H9 (cell line): ENCODE results near the gene NDUFA3. TPM values are rescaled to one million over a fixed set of nuclear protein-coding genes. Genes with fewer than 3 reads are reported as not detected.

Experiments used
- DNase-seq: peaks from one replicate; pipeline ENCODE4 v3.0.0-alpha.2; 2017
- H2AFZ ChIP-seq: one replicate; pipeline ENCODE4 v1.6.1; 2013; ENCODE audit warnings: mild to moderate bottlenecking, low read length, control low read depth, moderate library complexity
- H2AK5ac ChIP-seq: 2 replicates; pipeline ENCODE4 v1.6.1; 2013; ENCODE audit warnings: low read length, control low read depth, mixed read lengths; ENCODE audit not compliant: insufficient read length
- H2BK120ac ChIP-seq: one replicate; pipeline ENCODE4 v1.6.1; 2013; ENCODE audit warnings: low read depth, mild to moderate bottlenecking, low read length, control low read depth, inconsistent platforms; ENCODE audit not compliant: poor library complexity, severe bottlenecking
- H2BK12ac ChIP-seq: 2 replicates; pipeline ENCODE4 v1.6.1; 2013; ENCODE audit warnings: low read length, control low read depth, mixed read lengths, low read depth; ENCODE audit not compliant: insufficient read length
- H2BK15ac ChIP-seq: 2 replicates; pipeline ENCODE4 v1.6.1; 2013; ENCODE audit warnings: low read depth, low read length, control low read depth
- H2BK20ac ChIP-seq: one replicate; pipeline ENCODE4 v1.6.1; 2013; ENCODE audit warnings: low read depth, mild to moderate bottlenecking, low read length, control low read depth, inconsistent platforms; ENCODE audit not compliant: poor library complexity, severe bottlenecking
- H2BK5ac ChIP-seq: 2 replicates; pipeline ENCODE4 v1.6.1; 2013; ENCODE audit warnings: low read length, control low read depth, mixed read lengths; ENCODE audit not compliant: insufficient read length
- H3K14ac ChIP-seq: 2 replicates; pipeline ENCODE4 v1.6.1; 2013; ENCODE audit warnings: low read length, control low read depth; ENCODE audit not compliant: insufficient read depth
- H3K18ac ChIP-seq: 2 replicates; pipeline ENCODE4 v1.6.1; 2013; ENCODE audit warnings: low read depth, mild to moderate bottlenecking, mixed read lengths, low read length, control low read depth; ENCODE audit not compliant: insufficient read length
- H3K23ac ChIP-seq: 2 replicates; pipeline ENCODE4 v1.6.1; 2013; ENCODE audit warnings: low read length, control low read depth, mixed read lengths, low read depth; ENCODE audit not compliant: insufficient read length
- H3K23me2 ChIP-seq: 2 replicates; pipeline ENCODE4 v1.6.1; 2013; ENCODE audit warnings: low read depth, mild to moderate bottlenecking, mixed read lengths, low read length, control low read depth; ENCODE audit not compliant: insufficient read length, poor library complexity, severe bottlenecking
- H3K27ac ChIP-seq: 2 replicates; pipeline ENCODE4 v1.5.1; 2013; ENCODE audit warnings: low read length, control low read depth, mixed read lengths, low read depth; ENCODE audit not compliant: insufficient read length
- H3K27me3 ChIP-seq: 2 replicates; pipeline ENCODE4 v1.6.1; 2013; ENCODE audit warnings: low read length, control low read depth, inconsistent platforms; ENCODE audit not compliant: insufficient read depth
- H3K4ac ChIP-seq: 2 replicates; pipeline ENCODE4 v1.6.1; 2013; ENCODE audit warnings: low read depth, mild to moderate bottlenecking, control low read depth, inconsistent platforms, low read length, moderate library complexity
- H3K4me1 ChIP-seq: 2 replicates; pipeline ENCODE4 v1.6.1; 2013; ENCODE audit warnings: low read length, control low read depth, inconsistent platforms; ENCODE audit not compliant: insufficient read depth
- H3K4me2 ChIP-seq: 2 replicates; pipeline ENCODE4 v1.6.1; 2013; ENCODE audit warnings: low read length, control low read depth, mixed read lengths; ENCODE audit not compliant: insufficient read length, insufficient read depth
- H3K56ac ChIP-seq: 2 replicates; pipeline ENCODE4 v1.6.1; 2013; ENCODE audit warnings: low read depth, mild to moderate bottlenecking, mixed read lengths, low read length, control low read depth; ENCODE audit not compliant: insufficient read length
- H3K79me1 ChIP-seq: 2 replicates; pipeline ENCODE4 v1.6.1; 2013; ENCODE audit warnings: low read depth, mild to moderate bottlenecking, moderate library complexity, low read length, control low read depth, inconsistent platforms; ENCODE audit not compliant: insufficient read depth, poor library complexity, severe bottlenecking
- H3K79me2 ChIP-seq: 2 replicates; pipeline ENCODE4 v1.6.1; 2013; ENCODE audit warnings: low read length, control low read depth, inconsistent platforms; ENCODE audit not compliant: insufficient read depth
- H3K9ac ChIP-seq: 2 replicates; pipeline ENCODE4 v1.6.1; 2013; ENCODE audit warnings: low read length, control low read depth, mixed read lengths; ENCODE audit not compliant: insufficient read length; ENCODE audit errors: extremely low read depth
- H3K9me3 ChIP-seq: one replicate; pipeline ENCODE4 v1.6.1; 2013; ENCODE audit warnings: low read depth, low read length, inconsistent platforms; ENCODE audit not compliant: control insufficient read depth
- H3T11ph ChIP-seq: one replicate; pipeline ENCODE4 v1.6.1; 2013; ENCODE audit warnings: mild to moderate bottlenecking, low read length, control low read depth, inconsistent platforms
- H4K20me1 ChIP-seq: one replicate; pipeline ENCODE4 v1.6.1; 2013; ENCODE audit not compliant: control insufficient read depth, insufficient read length, insufficient read depth
- H4K5ac ChIP-seq: 2 replicates; pipeline ENCODE4 v1.6.1; 2013; ENCODE audit warnings: low read depth, mild to moderate bottlenecking, mixed read lengths, low read length, control low read depth; ENCODE audit not compliant: insufficient read length
- H4K8ac ChIP-seq: replicated peaks from 2 replicates; pipeline ENCODE4 v1.6.1; 2013; ENCODE audit warnings: low read length, control low read depth, mixed read lengths, low read depth; ENCODE audit not compliant: insufficient read length
- H4K91ac ChIP-seq: 2 replicates; pipeline ENCODE4 v1.6.1; 2013; ENCODE audit warnings: low read depth, mild to moderate bottlenecking, moderate library complexity, mixed read lengths, low read length, control low read depth; ENCODE audit not compliant: insufficient read length
- H3K27ac Mint-ChIP-seq, 3 experiments: 2 replicates in 2 of 3; 3 replicates in 1 of 3; pipeline ENCODE4 v1.8.0; 2020 to 2021; ENCODE audit warnings: mixed read lengths in 3 of 3, mild to moderate bottlenecking in 1 of 3, moderate library complexity in 1 of 3
- H3K27me3 Mint-ChIP-seq: 2 replicates; pipeline ENCODE4 v1.8.0; 2021; ENCODE audit warnings: low read depth, mild to moderate bottlenecking, moderate library complexity, mixed read lengths
- H3K36me3 Mint-ChIP-seq, 3 experiments: 2 replicates in 2 of 3; 3 replicates in 1 of 3; pipeline ENCODE4 v1.8.0; 2020 to 2021; ENCODE audit warnings: low read depth in 3 of 3, mixed read lengths in 3 of 3; ENCODE audit not compliant: insufficient read depth in 1 of 3
- H3K4me1 Mint-ChIP-seq, 2 experiments: 2 replicates each; pipeline ENCODE4 v1.8.0; 2020; ENCODE audit warnings: mixed read lengths in 2 of 2
- H3K4me3 Mint-ChIP-seq, 2 experiments: 2 replicates in 1 of 2; 3 replicates in 1 of 2; pipeline ENCODE4 v1.8.0; 2020 to 2021; ENCODE audit warnings: mild to moderate bottlenecking in 2 of 2, mixed read lengths in 2 of 2, moderate library complexity in 1 of 2
- H3K9me3 Mint-ChIP-seq, 2 experiments: 2 replicates in 1 of 2; 3 replicates in 1 of 2; pipeline ENCODE4 v1.8.0; 2020; ENCODE audit warnings: mild to moderate bottlenecking in 2 of 2, mixed read lengths in 2 of 2, moderate library complexity in 1 of 2
- whole genome bisulfite sequencing: extraction: QIAGEN DNeasy Blood & Tissue Kit; methylation state at CpG from one replicate; pipeline ENCODE4 v1.1.7; 2013; ENCODE audit warnings: missing lambda C conversion rate, low lambda C conversion rate, mixed read lengths; ENCODE audit not compliant: insufficient read length; ENCODE audit errors: extremely low coverage; 5-methylcytosine and 5-hydroxymethylcytosine counted together
- total RNA-seq: library from RNA; stranded (reverse); gene quantifications from 2 replicates; pipeline ENCODE4 v1.2.1, GENCODE V29; 2021
- TF ChIP-seq, protein P1 (sequence below): fragments of 200-600 bp; sonication (generic); conservative IDR thresholded peaks from 3 replicates; pipeline ENCODE4 v1.8.0; 2021; ENCODE audit warnings: antibody characterized with exemption, mild to moderate bottlenecking

Gene NDUFA3
- total RNA-seq, 1 experiment from 2014 or later = 174 TPM

DNA sequence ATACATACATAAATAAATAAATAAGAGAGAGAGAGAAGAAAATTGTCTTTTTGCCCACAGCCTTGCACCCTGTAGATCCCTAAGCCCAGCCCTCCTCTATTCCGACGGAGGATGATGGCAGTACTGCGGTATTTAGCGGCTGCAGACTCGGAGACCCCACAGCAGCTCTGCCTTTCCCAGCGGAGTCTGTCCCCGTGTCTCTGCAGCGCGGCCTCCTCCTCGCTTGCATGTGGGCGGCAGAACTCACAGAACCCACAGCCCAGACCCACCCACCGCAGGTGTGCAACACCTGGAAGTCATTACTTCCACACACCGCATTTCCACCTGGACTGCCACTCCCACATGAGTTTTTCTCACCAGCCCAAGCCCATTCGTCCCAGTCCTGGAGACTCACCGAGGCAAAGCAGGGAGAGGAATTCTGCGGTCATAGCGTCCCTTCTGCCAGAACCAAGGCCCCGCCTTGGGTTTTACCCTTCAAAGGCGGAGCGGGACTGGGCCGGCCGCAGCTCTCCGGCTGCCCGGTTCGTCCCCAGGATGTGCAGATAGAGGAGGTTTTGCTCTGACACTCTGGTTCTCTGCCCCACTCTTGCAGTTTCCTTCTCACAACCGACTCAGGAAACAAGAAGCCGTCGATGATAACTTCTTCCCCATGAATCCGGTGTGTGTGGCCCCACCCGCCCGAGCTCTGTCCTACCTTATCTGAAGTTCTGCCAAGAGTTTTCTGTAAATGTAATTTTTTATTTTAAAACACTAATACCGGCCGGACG, 39.1 kb upstream of the NDUFA3 start, which contains the start of gene VSTM1:
Gene VSTM1, minus strand, starts transcription at position 548 of the 767 bp plus-strand sequence. Its CDS starts 120 bp downstream, at position 428.
- H3K4me1 Mint-ChIP-seq = peaks cover 2 to 6% of the 10 kb centered on the region in 2 experiments; a peak in 3 of 4 replicates
- Histone ChIP-seq H2BK12ac (no peak within 1 kb of the TSS), H3K56ac (no peak within 1 kb of the TSS), H2BK15ac (no peak within 1 kb of the TSS), H2BK20ac (no peak within 1 kb of the TSS), H3T11ph (no peak within 1 kb of the TSS), H2BK5ac (no peak within 1 kb of the TSS), H3K14ac (no peak within 1 kb of the TSS), H3K9me3 (no peaks in the 10 kb centered on the region), H4K20me1 (no peaks in the 10 kb centered on the region), H3K9ac (no peak within 1 kb of the TSS), H4K8ac (no peak within 1 kb of the TSS), H2BK120ac (no peak within 1 kb of the TSS), H3K23me2 (no peaks in the 10 kb centered on the region), H4K91ac (no peak within 1 kb of the TSS), H4K5ac (no peak within 1 kb of the TSS), H3K23ac (no peak within 1 kb of the TSS), H3K18ac (no peak within 1 kb of the TSS), H3K79me2 (no peaks in the 10 kb centered on the region), H3K4me2 (no peak within 1 kb of the TSS), H2AK5ac (no peak within 1 kb of the TSS), H3K27me3 (no peaks in the 10 kb centered on the region), H2AFZ (no peak within 1 kb of the TSS), H3K79me1 (no peaks in the 10 kb centered on the region), H3K4me1 (no peaks in the 10 kb centered on the region; the same call in 1 of the 2 replicates), H3K27ac (no peak within 1 kb of the TSS), H3K4ac (no peak within 1 kb of the TSS)
- no peaks in the 10 kb centered on the region for H3K36me3 Mint-ChIP-seq
- no peak within 1 kb of the TSS; a peak in 1 of 7 replicates for H3K27ac Mint-ChIP-seq
- no peak for DNase-seq
- no peaks in the 10 kb centered on the region; a peak in 1 of 5 replicates for H3K9me3 Mint-ChIP-seq
- no peak within 1 kb of the TSS for H3K4me3 Mint-ChIP-seq
- TF ChIP-seq, protein P1, sequence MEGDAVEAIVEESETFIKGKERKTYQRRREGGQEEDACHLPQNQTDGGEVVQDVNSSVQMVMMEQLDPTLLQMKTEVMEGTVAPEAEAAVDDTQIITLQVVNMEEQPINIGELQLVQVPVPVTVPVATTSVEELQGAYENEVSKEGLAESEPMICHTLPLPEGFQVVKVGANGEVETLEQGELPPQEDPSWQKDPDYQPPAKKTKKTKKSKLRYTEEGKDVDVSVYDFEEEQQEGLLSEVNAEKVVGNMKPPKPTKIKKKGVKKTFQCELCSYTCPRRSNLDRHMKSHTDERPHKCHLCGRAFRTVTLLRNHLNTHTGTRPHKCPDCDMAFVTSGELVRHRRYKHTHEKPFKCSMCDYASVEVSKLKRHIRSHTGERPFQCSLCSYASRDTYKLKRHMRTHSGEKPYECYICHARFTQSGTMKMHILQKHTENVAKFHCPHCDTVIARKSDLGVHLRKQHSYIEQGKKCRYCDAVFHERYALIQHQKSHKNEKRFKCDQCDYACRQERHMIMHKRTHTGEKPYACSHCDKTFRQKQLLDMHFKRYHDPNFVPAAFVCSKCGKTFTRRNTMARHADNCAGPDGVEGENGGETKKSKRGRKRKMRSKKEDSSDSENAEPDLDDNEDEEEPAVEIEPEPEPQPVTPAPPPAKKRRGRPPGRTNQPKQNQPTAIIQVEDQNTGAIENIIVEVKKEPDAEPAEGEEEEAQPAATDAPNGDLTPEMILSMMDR = no peak
- peaks cover 2% of the 10 kb centered on the region; the same call in 1 of the 2 replicates for H3K27me3 Mint-ChIP-seq
- no CpG with 5 or more reads among the region's 34 CpGs for WGBS
